Activated CD8-positive, alpha-beta memory T cell treated with anti-CD3 and anti-CD28 coated beads for 4 hours (primary cell): ENCODE measurements around the gene AMN1.
"Not testable (repeated sequence)": the region's sequence is repeated elsewhere in the genome, so short reads cannot be mapped to it uniquely, and the experiment has no call there.

Source experiments
- DNase-seq, 2 donors: peaks; one replicate each; pipeline ENCODE4 v3.0.0-alpha.2; 2020; ENCODE audit warnings: low read depth in 2 of 2

Gene AMN1

GRCh38 chr12:31728917-31729640 lies at the start of gene AMN1:
TSS of gene AMN1 (minus strand) at chr12:31729021. CDS start at chr12:31729008, 13 bp downstream.
- DNase-seq, result peak; percentile 97 to 99

GRCh38 chr12:31773867-31774266 lies 45.0 kb upstream of the AMN1 start:
- no peak for DNase-seq

GRCh38 chr12:31773223-31773750 lies 44.5 kb upstream of the AMN1 start:
- DNase-seq, result no peak

- no peak for DNase-seq
These were observed 43.9 kb upstream of the AMN1 start for GRCh38 chr12:31772685-31773222.

GRCh38 chr12:31772186-31772585 lies 43.4 kb upstream of the AMN1 start:
- no peak for DNase-seq

GRCh38 chr12:31768046-31768445 lies 39.2 kb upstream of the AMN1 start:
- no peak for DNase-seq

GRCh38 chr12:31765931-31766330 lies 37.1 kb upstream of the AMN1 start:
- DNase-seq, result no peak

- no peak for DNase-seq
These were observed 31.0 kb upstream of the AMN1 start for GRCh38 chr12:31759632-31760459.

- DNase-seq, result not testable (repeated sequence)
These were observed 29.5 kb upstream of the AMN1 start for GRCh38 chr12:31758297-31758696.

GRCh38 chr12:31756977-31757420 lies 28.2 kb upstream of the AMN1 start:
- DNase-seq, result no peak

- no peak for DNase-seq
These were observed 23.6 kb upstream of the AMN1 start for GRCh38 chr12:31752450-31752849.

- DNase-seq, result no peak
These were observed 22.3 kb upstream of the AMN1 start for GRCh38 chr12:31751085-31751484.

GRCh38 chr12:31750747-31751039 lies 21.9 kb upstream of the AMN1 start:
- DNase-seq, result no peak

GRCh38 chr12:31749024-31749704 lies 20.3 kb upstream of the AMN1 start:
- peak in 1 of 2 donors; percentile 63 for DNase-seq

GRCh38 chr12:31745242-31745641 lies 16.4 kb upstream of the AMN1 start:
- DNase-seq, result no peak

GRCh38 chr12:31744363-31744762 lies 15.5 kb upstream of the AMN1 start:
- not testable (repeated sequence) for DNase-seq

GRCh38 chr12:31742891-31743290 lies 14.1 kb upstream of the AMN1 start:
- no peak for DNase-seq

GRCh38 chr12:31740628-31741027 lies 11.8 kb upstream of the AMN1 start:
- no peak for DNase-seq

GRCh38 chr12:31737763-31738162 lies 8.9 kb upstream of the AMN1 start:
- no peak for DNase-seq

- DNase-seq, result no peak
These were observed 8.5 kb upstream of the AMN1 start for GRCh38 chr12:31737345-31737744.

- peak in 1 of 2 donors; percentile 64 for DNase-seq
These were observed 7.7 kb upstream of the AMN1 start for GRCh38 chr12:31736472-31736871.
